Sigmoid colon (tissue), 7 donors: ENCODE data around the gene PRSS2. TPM values are rescaled to one million over a fixed set of nuclear protein-coding genes. Genes with fewer than 3 reads are reported as not detected.

Source experiments
- DNase-seq: peaks from one replicate; pipeline ENCODE4 v3.0.0-alpha.2; 2019
- H3K27ac ChIP-seq, 4 donors: fragments of 200-600 bp; sonication (generic); one replicate each; pipeline ENCODE4 v1.5.1; 2016 to 2019; ENCODE audit warnings: mild to moderate bottlenecking in 1 of 4
- H3K27me3 ChIP-seq, 3 donors: fragments of 200-600 bp; sonication (generic); one replicate each; pipeline ENCODE4 v1.5.1; 2019; ENCODE audit warnings: mild to moderate bottlenecking in 1 of 3
- H3K36me3 ChIP-seq, 4 donors: fragments of 200-600 bp; sonication (generic); one replicate each; pipeline ENCODE4 v1.5.1; 2016 to 2019
- H3K4me1 ChIP-seq, 4 donors: fragments of 200-600 bp; sonication (generic); one replicate each; pipeline ENCODE4 v1.5.1; 2017 to 2019
- H3K4me3 ChIP-seq, 4 donors: fragments of 200-600 bp; sonication (generic); one replicate each; pipeline ENCODE4 v1.5.1; 2017 to 2019; ENCODE audit warnings: mild to moderate bottlenecking in 2 of 4, moderate library complexity in 1 of 4
- H3K9me3 ChIP-seq, 4 donors: fragments of 200-600 bp in 3 of 4; sonication (generic) in 3 of 4; one replicate each; pipeline versions ENCODE4 v1.5.1 to v1.6.1; 2013 to 2019
- CTCF ChIP-seq, 4 experiments: fragments of 450-650 bp in 3 of 4; fragments of 200-600 bp in 1 of 4; IDR thresholded peaks; one replicate each; pipeline ENCODE4 v1.5.1; 2016 to 2019; ENCODE audit warnings: antibody characterized with exemption in 4 of 4, mild to moderate bottlenecking in 3 of 4, moderate library complexity in 2 of 4
- EP300 ChIP-seq, 4 donors: sonication (generic); formaldehyde crosslinking; IDR thresholded peaks; one replicate each; pipeline ENCODE4 v1.6.1; 2017; ENCODE audit warnings: antibody characterized with exemption in 4 of 4
- POLR2A ChIP-seq, 2 donors: fragments of 450-650 bp; IDR thresholded peaks; one replicate each; pipeline ENCODE4 v1.6.1; 2016; ENCODE audit warnings: antibody characterized with exemption in 2 of 2, mild to moderate bottlenecking in 2 of 2, moderate library complexity in 2 of 2
- POLR2AphosphoS5 ChIP-seq, 4 donors: sonication (generic); formaldehyde crosslinking; IDR thresholded peaks; one replicate each; pipeline ENCODE4 v1.6.1; 2017; ENCODE audit warnings: antibody characterized with exemption in 4 of 4
- WGBS, 2 donors: extraction: QIAGEN DNeasy Blood & Tissue Kit; methylation state at CpG; one replicate each; pipeline ENCODE4 v1.1.7; 2013; 5-methylcytosine and 5-hydroxymethylcytosine counted together
- intact Hi-C: fragments of 100-400 bp; cut with DNase I; formaldehyde crosslinking; loops from one replicate; pipeline ENCODE4 v1.15.1; 2023
- polyA plus RNA-seq, 3 donors: library from polyadenylated mRNA; stranded (reverse); fragments of 200-250 nt; gene quantifications; one replicate each; pipeline ENCODE4 v1.2.3, GENCODE V29; 2013
- total RNA-seq, 4 donors: library from RNA; depleted of rRNA; stranded (reverse); fragments of >200 nt; gene quantifications; one replicate each; pipeline ENCODE4 v1.1.0, GENCODE V29; 2016
- donor health status: healthy with polysubstance abuse.
- donor health status: Bipolar disorder and iron deficiency.
- donor health status: healthy.

The PRSS2 gene
- total and polyA plus RNA-seq, 7 donors, result 1.4 to 30.0 (median 3.0) TPM; not detected in 4

DNA sequence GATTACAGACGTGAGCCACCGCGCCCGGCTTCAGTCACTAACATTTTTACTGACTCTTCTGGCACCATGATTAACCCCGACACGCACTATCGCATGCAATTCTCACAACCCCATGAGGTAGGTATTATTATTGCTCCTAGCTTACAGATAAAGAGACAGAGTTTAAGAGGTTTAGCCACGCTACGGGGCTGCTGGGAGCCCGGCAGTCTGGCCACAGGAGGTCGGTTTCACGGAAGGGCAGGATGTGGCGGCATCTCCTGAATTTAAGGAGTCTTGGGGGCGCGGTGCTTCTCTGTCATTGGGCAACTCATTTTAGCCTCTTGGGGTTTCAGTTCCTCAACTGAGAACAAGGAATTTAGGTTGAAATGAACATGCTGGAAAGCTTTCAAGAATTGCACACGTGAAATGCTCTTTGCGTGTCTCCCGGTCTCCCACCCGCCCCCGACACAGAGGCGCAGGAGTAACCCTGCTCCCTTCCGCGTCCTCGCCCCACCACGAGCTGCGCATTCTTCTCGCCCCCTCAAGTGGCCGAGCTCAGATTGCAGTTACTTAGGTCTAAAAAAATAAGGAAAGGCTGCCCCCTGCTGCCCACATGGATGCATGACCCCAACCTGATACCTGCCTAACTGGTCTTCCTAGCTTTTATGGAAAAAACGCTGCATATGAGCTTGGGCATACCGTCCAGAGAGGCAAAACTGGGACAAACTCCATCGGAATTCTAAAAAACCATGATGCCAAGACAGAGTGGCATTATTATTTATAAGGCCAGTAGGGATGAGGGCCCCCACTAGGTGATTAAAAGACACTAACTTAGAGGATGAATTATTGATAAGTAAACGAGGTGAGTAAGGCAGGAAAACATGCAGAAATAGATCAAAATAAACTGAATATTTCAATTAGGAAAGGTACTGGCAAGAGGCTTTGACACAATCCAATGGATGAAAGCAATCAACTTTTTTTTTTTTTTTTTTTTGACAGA, 12.4 kb downstream of the PRSS2 start:
- TF ChIP-seq EP300 (IDR thresholded peaks at IDR 0.05) (no peak), CTCF (IDR thresholded peaks at IDR 0.05) (peak; percentile 80 to 89 (median 86)), POLR2AphosphoS5 (IDR thresholded peaks at IDR 0.05) (no peak), POLR2A (IDR thresholded peaks at IDR 0.05) (no peak)
- Histone ChIP-seq H3K4me3 (peak overlapping the region in 3 of 4 donors; percentile 27 to 33 (median 28)), H3K36me3 (no peaks in the 10 kb centered on the region), H3K9me3 (no peaks in the 10 kb centered on the region), H3K27me3 (peaks cover 0 to 9% (median 5%) of the 10 kb centered on the region in 3 donors), H3K27ac (no peak overlapping the region), H3K4me1 (peaks cover 0 to 5% (median 2%) of the 10 kb centered on the region in 4 donors)
- intact Hi-C loops, result loop anchor here (1.0 to 10.0 kb wide), 3 partner anchors 114 to 178 kb away; no protein-coding TSS in a partner anchor
- peak; percentile 90 for DNase-seq
- 10 to 12% methylated on average over 32 of the region's 32 CpGs for WGBS, 2 donors

DNA sequence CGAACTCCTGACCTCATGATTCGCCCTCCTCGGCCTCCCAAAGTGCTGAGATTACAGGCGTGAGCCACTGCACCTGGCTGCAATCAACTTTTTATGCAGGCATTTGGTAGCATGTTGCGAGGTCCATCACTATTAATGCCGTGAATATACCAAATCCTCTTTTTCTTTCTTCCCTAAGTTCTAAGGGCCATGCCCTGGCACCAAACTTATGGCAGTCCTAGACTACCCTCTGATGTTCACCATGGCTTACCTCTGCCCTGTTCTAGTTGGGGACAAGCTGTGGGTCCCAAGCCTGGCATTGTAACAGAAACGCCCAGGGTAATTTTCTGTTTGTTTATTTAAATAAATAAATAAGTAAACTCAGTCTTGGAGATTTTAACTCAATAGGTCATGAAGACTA, 13.3 kb downstream of the PRSS2 start:
- 68 to 89% methylated on average over 7 of the region's 7 CpGs for WGBS, 2 donors
- no peak for TF ChIP-seq EP300 (IDR thresholded peaks at IDR 0.05)

DNA sequence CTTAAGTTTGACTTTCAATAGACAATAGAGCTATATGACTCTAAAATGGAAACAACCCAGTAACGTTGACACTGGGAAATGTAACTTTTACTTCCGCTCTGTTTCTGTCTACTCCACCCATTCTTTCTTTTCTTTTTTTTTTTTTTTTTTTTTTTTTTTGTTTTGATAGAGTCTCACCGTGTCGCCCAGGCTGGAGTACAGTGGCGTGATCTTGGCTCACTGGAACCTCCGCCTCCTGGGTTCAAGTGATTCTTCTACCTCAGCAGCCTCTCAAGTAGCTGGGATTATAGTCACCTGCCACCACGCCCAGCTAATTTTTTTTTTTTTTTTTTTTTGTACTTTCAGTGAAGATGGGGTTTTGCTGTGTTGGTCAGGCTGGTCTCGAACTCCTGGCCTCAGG, 13.9 kb downstream of the PRSS2 start:
- Histone ChIP-seq H3K4me1 (peaks cover 0 to 5% (median 2%) of the 10 kb centered on the region in 4 donors), H3K9me3 (no peaks in the 10 kb centered on the region), H3K27me3 (peaks cover 0 to 9% (median 5%) of the 10 kb centered on the region in 3 donors), H3K4me3 (no peak overlapping the region), H3K27ac (no peak overlapping the region), H3K36me3 (no peaks in the 10 kb centered on the region)
- intact Hi-C loops, result loop anchor here (10.0 kb wide), 1 partner anchor 180 kb away; no protein-coding TSS in a partner anchor
- WGBS, 2 donors, result 75 to 76% methylated on average over 8 of the region's 8 CpGs
- TF ChIP-seq EP300 (IDR thresholded peaks at IDR 0.05), result no peak
- peak; percentile 6 for DNase-seq

More for the DNA sequence above, 13.3 kb downstream of the PRSS2 start:
- no peaks in the 10 kb centered on the region for H3K9me3 ChIP-seq
- H3K36me3 ChIP-seq, result no peaks in the 10 kb centered on the region
- no peak overlapping the region for H3K27ac ChIP-seq
- DNase-seq, result peak; percentile 3
- H3K27me3 ChIP-seq, result peaks cover 0 to 9% (median 5%) of the 10 kb centered on the region in 3 donors
- H3K4me1 ChIP-seq, result peaks cover 0 to 5% (median 2%) of the 10 kb centered on the region in 4 donors
- H3K4me3 ChIP-seq, result no peak overlapping the region
- intact Hi-C loops, result loop anchor here (10.0 kb wide), 1 partner anchor 179 kb away; no protein-coding TSS in a partner anchor

DNA sequence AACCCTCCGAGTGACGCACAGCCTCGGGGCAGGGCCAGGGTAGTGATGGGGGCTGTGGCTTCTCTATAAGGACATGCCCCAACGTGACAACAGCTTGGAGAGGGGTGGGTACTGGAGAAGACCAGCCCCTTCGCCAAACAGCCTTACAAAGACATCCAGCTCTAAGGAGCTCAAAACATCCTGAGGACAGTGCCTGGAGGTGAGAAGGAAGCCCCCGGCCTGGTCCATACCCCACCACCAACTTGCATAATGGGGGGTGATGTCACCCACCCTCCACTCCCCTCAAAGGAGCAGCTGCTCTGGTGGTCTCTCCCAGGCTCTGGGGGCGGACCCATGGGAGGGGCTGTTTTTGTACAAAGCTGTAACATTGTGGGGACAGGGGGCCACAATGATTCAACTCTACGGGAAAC, 15.1 kb downstream of the PRSS2 start:
- Histone ChIP-seq H3K4me3 (no peak overlapping the region), H3K27ac (no peak overlapping the region), H3K27me3 (peaks cover 0 to 9% (median 5%) of the 10 kb centered on the region in 3 donors), H3K4me1 (peaks cover 0 to 5% (median 2%) of the 10 kb centered on the region in 4 donors), H3K36me3 (no peaks in the 10 kb centered on the region), H3K9me3 (no peaks in the 10 kb centered on the region)
- no peak for TF ChIP-seq EP300 (IDR thresholded peaks at IDR 0.05)
- no peak for TF ChIP-seq POLR2A (IDR thresholded peaks at IDR 0.05)
- TF ChIP-seq CTCF (IDR thresholded peaks at IDR 0.05), result no peak
- TF ChIP-seq POLR2AphosphoS5 (IDR thresholded peaks at IDR 0.05), result no peak
- intact Hi-C loops, result loop anchor here (10.0 kb wide), 1 partner anchor 181 kb away; no protein-coding TSS in a partner anchor
- DNase-seq, result peak; percentile 25
- 73 to 82% methylated on average over 8 of the region's 8 CpGs for WGBS, 2 donors

- H3K9me3 ChIP-seq, result no peaks in the 10 kb centered on the region
- TF ChIP-seq POLR2A (IDR thresholded peaks at IDR 0.05) (no peak), EP300 (IDR thresholded peaks at IDR 0.05) (peak in 1 of 4 donors; percentile 37), POLR2AphosphoS5 (IDR thresholded peaks at IDR 0.05) (no peak), CTCF (IDR thresholded peaks at IDR 0.05) (no peak)
- no peak overlapping the region for H3K4me3 ChIP-seq
- H3K4me1 ChIP-seq, result peaks cover 0 to 5% (median 2%) of the 10 kb centered on the region in 4 donors
- no peak overlapping the region for H3K27ac ChIP-seq
- intact Hi-C loops, result loop anchor here (10.0 kb wide), 1 partner anchor 182 kb away; no protein-coding TSS in a partner anchor
- DNase-seq, result no peak
- peaks cover 0 to 8% (median 5%) of the 10 kb centered on the region in 3 donors for H3K27me3 ChIP-seq
- 79 to 82% methylated on average over 11 of the region's 11 CpGs for WGBS, 2 donors
- H3K36me3 ChIP-seq, result no peaks in the 10 kb centered on the region
These were observed 16.4 kb downstream of the PRSS2 start for GRCh38 chr7:142787034-142787768.
